ES-I3 (cell line): ENCODE results near the gene MPDZ.
A peak's percentile ranks its signal among the peaks of the same experiment; 100 is the strongest.

Source experiments
- H3K36me3 ChIP-seq: 2 replicates; pipeline ENCODE4 v1.6.1; 2013; ENCODE audit warnings: mild to moderate bottlenecking, low read length, control low read depth, moderate library complexity; ENCODE audit not compliant: insufficient read depth
- H3K4me1 ChIP-seq: 2 replicates; pipeline ENCODE4 v1.6.1; 2013; ENCODE audit warnings: mild to moderate bottlenecking, control low read depth, low read length; ENCODE audit not compliant: insufficient read depth
- H3K9ac ChIP-seq: 2 replicates; pipeline ENCODE4 v1.6.1; 2013; ENCODE audit warnings: low read depth, mild to moderate bottlenecking, low read length, moderate library complexity
- H3K9me3 ChIP-seq: 2 replicates; pipeline ENCODE4 v1.6.1; 2013; ENCODE audit warnings: mild to moderate bottlenecking, low read length, moderate library complexity; ENCODE audit not compliant: control insufficient read depth, insufficient read depth

MPDZ gene, protein sequence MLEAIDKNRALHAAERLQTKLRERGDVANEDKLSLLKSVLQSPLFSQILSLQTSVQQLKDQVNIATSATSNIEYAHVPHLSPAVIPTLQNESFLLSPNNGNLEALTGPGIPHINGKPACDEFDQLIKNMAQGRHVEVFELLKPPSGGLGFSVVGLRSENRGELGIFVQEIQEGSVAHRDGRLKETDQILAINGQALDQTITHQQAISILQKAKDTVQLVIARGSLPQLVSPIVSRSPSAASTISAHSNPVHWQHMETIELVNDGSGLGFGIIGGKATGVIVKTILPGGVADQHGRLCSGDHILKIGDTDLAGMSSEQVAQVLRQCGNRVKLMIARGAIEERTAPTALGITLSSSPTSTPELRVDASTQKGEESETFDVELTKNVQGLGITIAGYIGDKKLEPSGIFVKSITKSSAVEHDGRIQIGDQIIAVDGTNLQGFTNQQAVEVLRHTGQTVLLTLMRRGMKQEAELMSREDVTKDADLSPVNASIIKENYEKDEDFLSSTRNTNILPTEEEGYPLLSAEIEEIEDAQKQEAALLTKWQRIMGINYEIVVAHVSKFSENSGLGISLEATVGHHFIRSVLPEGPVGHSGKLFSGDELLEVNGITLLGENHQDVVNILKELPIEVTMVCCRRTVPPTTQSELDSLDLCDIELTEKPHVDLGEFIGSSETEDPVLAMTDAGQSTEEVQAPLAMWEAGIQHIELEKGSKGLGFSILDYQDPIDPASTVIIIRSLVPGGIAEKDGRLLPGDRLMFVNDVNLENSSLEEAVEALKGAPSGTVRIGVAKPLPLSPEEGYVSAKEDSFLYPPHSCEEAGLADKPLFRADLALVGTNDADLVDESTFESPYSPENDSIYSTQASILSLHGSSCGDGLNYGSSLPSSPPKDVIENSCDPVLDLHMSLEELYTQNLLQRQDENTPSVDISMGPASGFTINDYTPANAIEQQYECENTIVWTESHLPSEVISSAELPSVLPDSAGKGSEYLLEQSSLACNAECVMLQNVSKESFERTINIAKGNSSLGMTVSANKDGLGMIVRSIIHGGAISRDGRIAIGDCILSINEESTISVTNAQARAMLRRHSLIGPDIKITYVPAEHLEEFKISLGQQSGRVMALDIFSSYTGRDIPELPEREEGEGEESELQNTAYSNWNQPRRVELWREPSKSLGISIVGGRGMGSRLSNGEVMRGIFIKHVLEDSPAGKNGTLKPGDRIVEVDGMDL (N-terminal part only)

DNA sequence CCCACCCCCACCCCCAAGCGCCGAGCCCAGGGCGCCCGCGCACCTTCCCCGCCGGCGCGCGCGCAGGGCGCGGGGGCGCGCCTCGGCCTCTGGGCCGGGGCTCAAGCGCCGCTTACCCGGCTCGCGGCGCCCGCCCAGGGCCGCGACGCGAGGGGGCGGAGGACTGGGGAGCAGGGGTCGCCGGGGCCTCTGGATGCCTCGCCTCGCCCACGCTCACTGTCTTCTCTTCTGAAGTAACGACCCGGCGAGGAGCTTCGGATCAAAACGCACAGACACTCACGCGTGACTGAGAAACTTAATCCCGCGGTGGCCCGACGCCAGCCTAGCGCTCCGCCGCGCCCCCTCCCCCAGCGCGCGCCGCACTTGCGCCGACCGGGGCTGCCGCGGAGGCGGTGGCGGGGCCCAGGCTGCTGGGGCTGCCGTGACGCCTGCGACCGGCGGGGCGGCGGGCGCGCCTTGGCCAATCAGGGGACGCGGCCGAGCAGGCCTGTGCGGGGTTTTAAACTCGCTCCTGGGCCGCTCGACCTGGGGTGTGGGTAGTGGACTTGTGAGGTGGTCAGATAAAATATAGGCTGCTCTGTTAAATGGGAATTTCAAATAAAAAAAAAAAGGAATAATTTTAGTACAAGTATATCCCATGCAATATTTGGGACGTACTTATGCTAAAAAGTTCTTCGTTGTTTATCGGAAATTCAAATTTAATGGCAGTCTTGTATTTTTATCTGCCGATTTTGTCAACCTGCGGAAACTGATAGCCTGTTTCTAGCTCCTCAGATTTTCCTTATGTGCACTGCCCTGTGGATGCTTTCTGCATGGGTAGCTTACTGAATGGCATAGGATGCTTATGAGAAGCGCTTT, at the start of gene MPDZ:
Gene MPDZ (minus strand): TSS at position 409 of the 858 bp plus-strand sequence. CDS start 29,377 bp downstream, outside the sequence.
- Histone ChIP-seq H3K36me3 (no peaks in the 10 kb centered on the region), H3K4me1 (no peaks in the 10 kb centered on the region), H3K9ac (peak within 1 kb of the TSS; percentile 64), H3K9me3 (no peaks in the 10 kb centered on the region)

DNA sequence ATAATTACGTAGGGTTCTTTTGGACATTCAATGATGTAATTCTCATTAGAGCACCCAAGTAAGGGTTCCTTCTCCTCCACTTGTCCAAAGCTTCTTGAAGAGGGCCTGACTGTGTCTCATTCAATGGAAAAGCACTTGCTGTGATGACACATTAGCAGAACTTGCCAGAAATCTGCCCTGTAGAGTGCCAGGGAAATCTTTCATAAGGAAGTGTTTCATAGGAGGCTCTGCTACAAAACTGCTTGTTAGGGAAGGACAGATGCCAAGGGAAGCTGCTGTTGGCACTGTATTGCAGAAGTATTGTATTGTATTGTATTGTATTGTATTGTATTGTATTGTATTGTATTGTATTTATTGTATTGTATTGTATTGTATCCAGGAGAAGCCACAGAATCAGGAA, 45.5 kb upstream of the MPDZ start:
- Histone ChIP-seq H3K9ac (no peak overlapping the region), H3K4me1 (no peaks in the 10 kb centered on the region), H3K9me3 (no peaks in the 10 kb centered on the region), H3K36me3 (no peaks in the 10 kb centered on the region)

DNA sequence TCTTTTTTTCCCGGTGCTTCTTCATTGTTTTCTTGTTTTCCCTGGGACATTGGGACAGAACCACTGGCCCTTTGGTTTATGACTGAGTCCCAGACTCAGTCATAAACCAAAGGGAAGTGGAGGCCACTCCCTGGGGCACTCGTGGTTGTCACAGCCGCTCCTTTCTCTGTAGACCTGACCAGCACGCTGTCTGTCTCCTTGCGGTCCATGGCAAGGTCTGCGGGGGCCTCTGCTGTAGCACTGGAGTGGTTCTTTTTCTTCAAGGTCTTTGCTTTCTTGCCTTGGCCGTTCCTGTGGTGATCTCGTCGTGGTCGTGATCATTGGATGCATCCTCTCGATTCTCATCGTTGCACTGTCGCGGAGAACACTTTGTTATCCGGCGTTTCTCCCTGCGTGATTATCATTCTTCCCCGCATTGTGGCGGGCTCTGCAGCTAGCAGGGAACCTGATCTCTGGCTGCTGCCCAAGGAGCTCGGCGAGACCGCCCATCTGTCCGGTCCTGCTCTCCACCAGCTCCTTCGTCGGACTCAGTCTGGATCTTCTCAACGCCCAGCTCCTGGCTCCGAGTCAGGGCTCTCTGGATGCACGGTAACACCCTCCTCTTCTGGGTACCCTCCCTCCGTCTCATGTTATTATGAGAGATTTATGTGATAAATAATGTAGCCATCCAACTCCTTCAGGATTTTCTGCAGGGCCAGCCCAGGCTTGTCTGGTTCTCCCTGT, 43.5 kb upstream of the MPDZ start:
- H3K4me1 ChIP-seq = no peaks in the 10 kb centered on the region
- H3K9me3 ChIP-seq = no peaks in the 10 kb centered on the region
- H3K9ac ChIP-seq = no peak overlapping the region
- no peaks in the 10 kb centered on the region for H3K36me3 ChIP-seq

DNA sequence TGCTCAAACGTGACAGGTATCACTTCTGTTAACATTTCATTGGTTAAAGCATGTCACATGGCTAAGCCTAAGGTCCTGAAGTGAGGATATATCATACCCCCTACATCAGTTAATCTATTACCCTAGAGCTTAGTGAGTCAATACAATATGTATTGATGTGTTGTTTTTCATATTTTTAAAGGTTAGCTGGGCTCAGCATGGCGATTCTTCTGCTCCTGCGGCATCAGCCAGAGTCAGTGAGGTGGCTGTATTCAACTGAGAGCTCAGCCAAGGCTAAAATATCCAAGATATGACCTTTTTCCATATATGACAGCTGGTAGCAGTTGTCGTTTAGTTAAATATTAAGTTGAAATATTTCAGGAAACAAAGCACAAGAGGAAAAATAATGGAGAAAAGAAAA, 38.5 kb upstream of the MPDZ start:
- no peaks in the 10 kb centered on the region for H3K4me1 ChIP-seq
- no peaks in the 10 kb centered on the region for H3K36me3 ChIP-seq
- H3K9ac ChIP-seq = no peak overlapping the region
- H3K9me3 ChIP-seq = no peaks in the 10 kb centered on the region

DNA sequence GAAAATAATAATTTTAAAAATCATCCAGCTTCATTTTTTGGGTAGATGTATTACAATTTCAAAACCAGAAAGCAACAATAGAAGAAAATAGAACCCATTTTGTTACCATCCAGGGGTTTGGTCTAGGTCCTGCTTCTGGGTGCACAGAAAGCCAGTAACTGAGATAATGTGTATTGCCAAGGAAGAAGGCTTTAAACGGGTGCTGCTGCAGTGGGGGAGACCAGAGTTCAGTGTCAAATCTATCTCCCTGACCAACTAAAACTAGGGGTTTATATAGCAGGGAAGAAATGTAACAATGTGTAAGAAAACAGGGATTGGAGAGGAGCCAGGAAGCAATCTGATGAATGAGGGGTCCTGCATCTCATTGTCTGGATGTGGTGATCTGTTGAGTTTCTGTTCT, 17.5 kb upstream of the MPDZ start:
- Histone ChIP-seq H3K9ac (no peak overlapping the region), H3K36me3 (no peaks in the 10 kb centered on the region), H3K4me1 (no peaks in the 10 kb centered on the region), H3K9me3 (no peaks in the 10 kb centered on the region; the same call in 1 of the 2 replicates)

DNA sequence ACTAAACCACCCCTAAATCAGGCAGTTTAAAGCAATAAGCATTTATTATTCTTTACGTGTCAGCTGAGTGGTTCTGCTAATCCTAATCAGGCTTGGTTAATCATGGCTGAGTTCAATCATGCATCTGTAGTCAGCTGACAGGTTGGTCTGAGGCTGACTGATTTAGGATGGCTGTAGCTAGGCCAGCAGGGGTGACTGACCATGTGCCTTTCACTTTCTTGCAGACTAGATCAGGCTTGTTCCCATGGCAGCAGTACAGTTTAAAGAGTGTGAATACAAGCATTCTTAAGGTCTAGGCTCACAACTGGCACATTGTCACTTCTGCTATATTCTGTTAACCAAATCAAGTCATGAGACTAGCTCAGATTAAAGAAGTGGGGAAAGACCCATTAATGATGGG, 16.1 kb upstream of the MPDZ start:
- Histone ChIP-seq H3K4me1 (no peaks in the 10 kb centered on the region), H3K36me3 (no peaks in the 10 kb centered on the region), H3K9me3 (no peaks in the 10 kb centered on the region; the same call in 1 of the 2 replicates), H3K9ac (no peak overlapping the region)

DNA sequence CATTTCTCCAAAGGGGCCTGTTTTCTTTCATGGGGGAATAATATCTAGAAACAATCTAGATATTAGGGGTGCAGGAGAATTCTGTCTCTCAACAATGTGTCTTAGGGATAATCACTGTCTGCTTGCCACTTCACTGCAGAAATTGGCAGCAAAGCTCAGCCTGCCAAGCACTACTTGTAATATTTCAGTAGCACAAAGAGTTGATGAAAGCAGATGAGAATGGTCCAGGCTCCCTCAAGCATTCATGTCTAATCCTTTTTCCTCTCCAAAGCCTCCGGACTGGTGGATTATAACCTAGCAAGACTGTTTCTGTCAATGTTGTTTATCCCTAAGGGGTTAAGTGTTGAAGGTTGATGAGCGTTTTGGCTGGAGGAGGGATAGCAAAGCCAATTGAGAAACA, 13.3 kb upstream of the MPDZ start:
- H3K4me1 ChIP-seq = no peaks in the 10 kb centered on the region
- no peak overlapping the region for H3K9ac ChIP-seq
- H3K9me3 ChIP-seq = no peaks in the 10 kb centered on the region
- no peaks in the 10 kb centered on the region for H3K36me3 ChIP-seq

DNA sequence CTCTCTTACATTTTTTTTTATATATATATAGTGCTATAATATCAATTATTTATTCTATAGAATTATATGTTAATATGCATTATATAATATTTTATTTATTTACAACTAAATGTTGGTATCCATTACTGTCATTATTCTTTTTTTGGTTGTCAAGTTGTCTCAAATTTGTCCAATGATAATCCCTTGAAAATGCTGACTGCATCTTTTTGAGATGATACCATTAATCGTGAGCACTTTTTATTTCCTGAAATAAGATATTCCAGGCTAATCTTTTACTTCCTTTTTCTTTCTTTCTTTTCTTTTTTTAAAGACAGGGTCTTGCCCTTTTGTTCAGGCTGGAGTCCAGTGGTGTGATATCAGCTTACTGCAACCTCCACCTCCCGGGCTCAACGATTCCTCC, 12.7 kb upstream of the MPDZ start:
- Histone ChIP-seq H3K9me3 (no peaks in the 10 kb centered on the region), H3K36me3 (no peaks in the 10 kb centered on the region), H3K4me1 (no peaks in the 10 kb centered on the region), H3K9ac (no peak overlapping the region)

DNA sequence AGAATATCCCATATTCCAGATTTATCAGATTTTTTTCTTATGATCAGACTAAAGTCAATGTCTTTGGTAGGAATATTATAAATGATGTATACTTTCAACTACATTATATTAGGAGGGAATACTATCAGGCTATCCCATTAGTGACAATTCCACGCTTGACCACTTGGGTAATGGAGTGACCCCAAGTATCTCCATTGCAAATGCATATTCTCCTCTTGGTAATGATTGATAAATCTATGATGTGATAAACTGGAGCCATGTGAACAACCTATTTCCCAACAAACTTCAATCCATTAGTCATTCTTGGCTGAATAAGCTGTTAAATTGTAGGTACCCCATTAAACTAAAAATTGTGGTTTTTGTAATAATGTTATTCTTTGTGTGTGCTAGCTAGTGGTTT, 12.2 kb upstream of the MPDZ start:
- Histone ChIP-seq H3K9me3 (no peaks in the 10 kb centered on the region), H3K36me3 (no peaks in the 10 kb centered on the region), H3K9ac (no peak overlapping the region), H3K4me1 (no peaks in the 10 kb centered on the region)

DNA sequence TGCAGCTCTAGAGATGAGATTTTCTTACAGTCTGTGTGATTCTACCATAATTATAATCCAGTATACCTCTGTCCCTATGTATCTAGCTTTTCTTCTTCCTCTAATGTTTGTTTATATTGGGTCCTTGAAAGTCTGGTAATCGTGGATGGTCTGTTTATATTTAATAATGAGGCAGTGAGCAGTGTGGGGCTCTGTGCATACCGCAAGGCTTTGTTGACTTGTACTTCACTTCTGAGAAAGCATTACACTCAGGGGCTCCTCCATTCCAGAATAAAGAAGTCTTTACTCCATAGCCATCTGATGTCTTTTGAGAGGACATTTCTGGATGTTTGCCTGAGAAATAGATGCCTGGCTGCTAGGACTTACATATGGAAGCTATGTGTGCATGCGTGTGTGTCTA, 4.5 kb upstream of the MPDZ start:
- Histone ChIP-seq H3K36me3 (no peaks in the 10 kb centered on the region), H3K9ac (no peak overlapping the region), H3K4me1 (no peaks in the 10 kb centered on the region), H3K9me3 (no peaks in the 10 kb centered on the region)

DNA sequence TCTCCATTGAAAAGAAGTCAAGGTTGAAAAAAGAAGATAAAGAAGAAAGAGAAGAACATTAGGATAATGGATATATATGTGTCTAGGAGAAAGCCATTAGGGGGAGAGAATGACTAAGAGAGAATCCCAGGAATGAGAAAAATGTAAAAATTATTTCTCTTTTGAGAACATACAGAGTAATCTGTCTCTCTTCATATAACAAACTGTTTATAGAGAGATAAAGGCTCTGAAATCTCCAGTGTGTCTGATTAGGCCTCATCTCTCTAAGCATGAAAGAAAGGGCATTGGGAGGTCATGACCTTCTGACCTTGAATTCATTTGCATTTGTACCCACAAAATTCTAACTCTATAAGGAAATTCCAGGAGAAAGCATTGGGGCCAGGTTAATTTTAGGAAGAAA, 3.5 kb upstream of the MPDZ start:
- no peak overlapping the region for H3K9ac ChIP-seq
- no peaks in the 10 kb centered on the region for H3K9me3 ChIP-seq
- no peaks in the 10 kb centered on the region for H3K36me3 ChIP-seq
- no peaks in the 10 kb centered on the region for H3K4me1 ChIP-seq

DNA sequence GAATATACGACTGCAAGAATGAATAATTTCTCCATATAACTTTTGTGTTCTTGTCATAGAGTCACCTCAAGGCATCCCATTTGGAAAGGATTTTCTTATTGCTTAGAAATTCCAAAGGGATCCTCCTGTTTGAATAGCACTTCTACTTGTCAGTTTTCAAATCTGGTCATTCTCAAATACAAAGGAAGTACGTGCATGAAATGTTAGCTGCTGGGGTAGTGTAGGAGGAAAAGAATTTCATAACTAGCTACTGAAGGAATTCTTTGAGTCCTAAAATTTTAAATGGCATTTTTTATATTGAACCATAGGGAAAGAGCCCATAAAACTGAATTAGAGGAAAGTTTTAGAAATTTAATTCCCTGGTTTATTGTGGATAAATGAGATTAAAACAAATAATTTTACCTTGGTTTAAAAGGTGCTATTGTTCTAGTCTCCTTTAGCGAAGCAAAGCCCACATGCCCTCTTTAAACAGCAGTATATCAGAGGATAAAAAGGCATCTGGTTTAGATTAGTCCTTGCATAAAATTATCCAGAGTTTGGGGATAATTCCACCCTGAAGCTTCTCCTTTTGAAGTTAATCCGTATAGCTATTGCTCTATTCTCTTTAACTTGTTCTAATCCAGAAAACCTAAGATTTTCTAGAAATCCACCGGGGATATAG, 2.0 kb upstream of the MPDZ start:
- Histone ChIP-seq H3K36me3 (no peaks in the 10 kb centered on the region), H3K9ac (no peak overlapping the region), H3K4me1 (no peaks in the 10 kb centered on the region), H3K9me3 (no peaks in the 10 kb centered on the region)
